ENCODE measurements around the gene SLC25A22. TPM values are rescaled to one million over a fixed set of nuclear protein-coding genes. Genes with fewer than 3 reads are reported as not detected.
A peak's percentile ranks its signal among the peaks of the same experiment; 100 is the strongest.

The SLC25A22 gene
- total and polyA plus RNA-seq, 4 donors, result 10.6 to 38.2 (median 27.5) TPM

DNA sequence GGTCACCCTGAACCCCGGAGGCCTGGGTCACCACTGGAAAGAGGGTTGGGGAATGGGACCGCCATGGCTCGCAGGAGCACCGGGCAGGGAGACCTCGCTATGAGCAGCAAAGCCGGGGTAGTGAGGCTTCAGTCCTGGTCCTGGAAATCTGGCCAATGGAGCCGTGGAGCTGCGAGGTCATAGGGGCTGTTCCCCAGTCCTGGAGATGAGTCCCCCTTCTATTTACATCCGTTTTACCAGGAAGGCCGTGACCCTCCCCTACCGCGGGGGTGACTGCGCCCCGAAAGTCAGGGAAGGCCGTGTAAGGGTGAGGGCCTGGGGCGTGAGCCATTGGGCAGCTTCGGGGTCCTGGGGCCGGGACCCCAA lies 6.5 kb upstream of the SLC25A22 start:
- H3K36me3 ChIP-seq (ENCODE audit: control insufficient read depth in 4 of 4, insufficient read depth in 4 of 4, low read length in 4 of 4), result peaks cover 0 to 14% (median 5%) of the 10 kb centered on the region in 4 donors
- peak overlapping the region; percentile 58 to 85 for H3K27ac ChIP-seq (ENCODE audit: low read depth in 1 of 2, low read length in 1 of 2)

DNA sequence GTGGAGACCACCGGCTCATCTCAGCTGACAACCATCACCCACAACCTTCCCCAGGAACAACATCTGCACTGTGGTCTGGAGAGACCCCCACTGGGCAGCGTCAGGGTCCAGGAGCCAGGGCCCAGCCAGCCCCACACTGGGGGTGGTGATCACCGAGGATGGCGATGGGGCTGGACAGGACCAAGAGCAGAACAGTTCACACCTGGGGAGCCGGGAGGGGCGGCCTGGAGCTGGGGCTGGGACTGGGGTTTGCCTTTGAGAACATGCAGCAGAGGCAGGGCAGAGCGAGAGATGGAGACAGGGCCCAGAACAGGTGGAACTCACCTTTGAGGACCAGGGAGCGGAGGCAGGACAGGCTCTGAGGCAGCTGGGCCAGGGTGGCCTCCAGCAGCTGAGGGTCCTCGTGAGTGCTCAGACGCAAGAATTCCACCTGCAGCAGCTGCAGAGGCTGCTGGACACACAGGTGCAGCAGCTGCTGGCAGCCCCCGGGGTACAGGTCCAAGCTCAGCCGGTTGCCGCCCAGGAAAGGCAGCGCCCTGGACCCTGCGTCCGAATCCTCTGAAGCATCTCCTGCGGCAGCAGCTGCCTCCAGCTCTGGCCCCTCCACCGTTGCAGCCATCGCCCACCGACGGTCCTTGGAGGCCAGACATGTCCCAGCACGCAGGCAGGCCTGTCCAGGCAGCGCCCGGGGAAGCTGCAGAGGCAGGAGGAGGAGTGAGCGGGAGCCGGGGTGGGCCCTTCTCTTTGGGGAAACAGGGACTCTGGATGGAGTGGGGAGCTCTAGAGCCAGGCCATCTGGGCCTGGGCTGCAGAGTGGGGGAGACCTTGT lies 5.9 kb upstream of the SLC25A22 start:
- Histone ChIP-seq H3K27ac (ENCODE audit: low read depth in 1 of 2, low read length in 1 of 2) (no peak overlapping the region), H3K4me3 (peak overlapping the region; percentile 34), H3K9me3 (ENCODE audit: control insufficient read depth in 4 of 4, insufficient read depth in 3 of 4, low read length in 3 of 4) (no peaks in the 10 kb centered on the region), H3K4me1 (ENCODE audit: control insufficient read depth in 5 of 5, insufficient read depth in 5 of 5, low read length in 5 of 5) (peaks cover 0 to 24% (median 10%) of the 10 kb centered on the region in 5 donors), H3K27me3 (ENCODE audit: control insufficient read depth in 3 of 3, insufficient read depth in 3 of 3, low read length in 2 of 3) (no peaks in the 10 kb centered on the region), H3K9ac (ENCODE audit: insufficient read depth in 1 of 2, low read length in 2 of 2) (no peak overlapping the region), H3K36me3 (ENCODE audit: control insufficient read depth in 4 of 4, insufficient read depth in 4 of 4, low read length in 4 of 4) (peaks cover 0 to 16% (median 4%) of the 10 kb centered on the region in 4 donors)
- TF ChIP-seq, protein P1, sequence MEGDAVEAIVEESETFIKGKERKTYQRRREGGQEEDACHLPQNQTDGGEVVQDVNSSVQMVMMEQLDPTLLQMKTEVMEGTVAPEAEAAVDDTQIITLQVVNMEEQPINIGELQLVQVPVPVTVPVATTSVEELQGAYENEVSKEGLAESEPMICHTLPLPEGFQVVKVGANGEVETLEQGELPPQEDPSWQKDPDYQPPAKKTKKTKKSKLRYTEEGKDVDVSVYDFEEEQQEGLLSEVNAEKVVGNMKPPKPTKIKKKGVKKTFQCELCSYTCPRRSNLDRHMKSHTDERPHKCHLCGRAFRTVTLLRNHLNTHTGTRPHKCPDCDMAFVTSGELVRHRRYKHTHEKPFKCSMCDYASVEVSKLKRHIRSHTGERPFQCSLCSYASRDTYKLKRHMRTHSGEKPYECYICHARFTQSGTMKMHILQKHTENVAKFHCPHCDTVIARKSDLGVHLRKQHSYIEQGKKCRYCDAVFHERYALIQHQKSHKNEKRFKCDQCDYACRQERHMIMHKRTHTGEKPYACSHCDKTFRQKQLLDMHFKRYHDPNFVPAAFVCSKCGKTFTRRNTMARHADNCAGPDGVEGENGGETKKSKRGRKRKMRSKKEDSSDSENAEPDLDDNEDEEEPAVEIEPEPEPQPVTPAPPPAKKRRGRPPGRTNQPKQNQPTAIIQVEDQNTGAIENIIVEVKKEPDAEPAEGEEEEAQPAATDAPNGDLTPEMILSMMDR (IDR thresholded peaks at IDR 0.05; ENCODE audit: control extremely low read depth, extremely low read depth), result no peak
- DNase-seq (no peak), ATAC-seq (ENCODE audit: insufficient read depth, low FRiP score) (no peak)
- 57% methylated on average over 21 to 26 of the region's 26 CpGs for WGBS, 2 donors

More for the DNA sequence above, 6.5 kb upstream of the SLC25A22 start:
- DNase-seq (no peak), ATAC-seq (ENCODE audit: insufficient read depth, low FRiP score) (no peak)
- TF ChIP-seq, protein P1 (IDR thresholded peaks at IDR 0.05; ENCODE audit: control extremely low read depth, extremely low read depth), result no peak
- Histone ChIP-seq H3K4me3 (peak overlapping the region; percentile 34), H3K9ac (ENCODE audit: insufficient read depth in 1 of 2, low read length in 2 of 2) (no peak overlapping the region), H3K9me3 (ENCODE audit: control insufficient read depth in 4 of 4, insufficient read depth in 3 of 4, low read length in 3 of 4) (no peaks in the 10 kb centered on the region), H3K4me1 (ENCODE audit: control insufficient read depth in 5 of 5, insufficient read depth in 5 of 5, low read length in 5 of 5) (peaks cover 0 to 24% (median 10%) of the 10 kb centered on the region in 5 donors), H3K27me3 (ENCODE audit: control insufficient read depth in 3 of 3, insufficient read depth in 3 of 3, low read length in 2 of 3) (no peaks in the 10 kb centered on the region)
- WGBS, 2 donors, result 3 to 6% methylated on average over 18 of the region's 18 CpGs

DNA sequence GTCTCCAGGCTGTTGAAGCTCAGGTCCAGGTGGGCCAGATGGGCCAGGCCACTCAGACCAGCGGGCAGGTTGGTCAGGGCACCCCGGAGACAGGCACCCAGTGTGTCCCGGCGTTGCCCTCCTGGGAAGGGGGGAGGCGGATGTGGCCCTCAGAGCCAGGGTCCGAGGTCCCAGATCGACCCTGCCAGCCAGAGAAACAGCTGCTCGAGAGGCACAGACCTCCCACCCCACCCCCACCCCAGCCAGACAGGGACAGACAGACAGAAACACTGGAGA lies 5.3 kb upstream of the SLC25A22 start:
- H3K4me1 ChIP-seq (ENCODE audit: control insufficient read depth in 5 of 5, insufficient read depth in 5 of 5, low read length in 5 of 5), result peaks cover 0 to 18% (median 10%) of the 10 kb centered on the region in 5 donors
- no peaks in the 10 kb centered on the region for H3K27me3 ChIP-seq (ENCODE audit: control insufficient read depth in 3 of 3, insufficient read depth in 3 of 3, low read length in 2 of 3)
- DNase-seq (no peak), ATAC-seq (ENCODE audit: insufficient read depth, low FRiP score) (no peak)
- H3K9me3 ChIP-seq (ENCODE audit: control insufficient read depth in 4 of 4, insufficient read depth in 3 of 4, low read length in 3 of 4), result no peaks in the 10 kb centered on the region
- H3K4me3 ChIP-seq, result no peak overlapping the region
- 93 to 95% methylated on average over 8 of the region's 8 CpGs for WGBS, 2 donors
- H3K36me3 ChIP-seq (ENCODE audit: control insufficient read depth in 4 of 4, insufficient read depth in 4 of 4, low read length in 4 of 4), result peaks cover 0 to 16% (median 3%) of the 10 kb centered on the region in 4 donors
- no peak overlapping the region for H3K9ac ChIP-seq (ENCODE audit: insufficient read depth in 1 of 2, low read length in 2 of 2)
- TF ChIP-seq, protein P1 (IDR thresholded peaks at IDR 0.05; ENCODE audit: control extremely low read depth, extremely low read depth), result no peak
- no peak overlapping the region for H3K27ac ChIP-seq (ENCODE audit: low read depth in 1 of 2, low read length in 1 of 2)

Data from lung (tissue), 12 donors.